ENCODE measurements around the gene DIP2C.
"Not testable (repeated sequence)": the region's sequence is repeated elsewhere in the genome, so short reads cannot be mapped to it uniquely, and the experiment has no call there.

DIP2C gene

GRCh38 chr10:474406-474805, 215.1 kb downstream of the DIP2C start:
- no peak for DNase-seq

- no peak for DNase-seq
Observed at GRCh38 chr10:472241-472910, 217.1 kb downstream of the DIP2C start.

GRCh38 chr10:470339-471003, 219.0 kb downstream of the DIP2C start:
- DNase-seq: peak; percentile 49

- DNase-seq: no peak
Observed at GRCh38 chr10:469947-470338, 219.5 kb downstream of the DIP2C start.

- DNase-seq: no peak
Observed at GRCh38 chr10:459743-460142, 229.7 kb downstream of the DIP2C start.

GRCh38 chr10:458421-458851, 231.0 kb downstream of the DIP2C start:
- DNase-seq: no peak

- no peak for DNase-seq
Observed at GRCh38 chr10:456486-456885, 233.0 kb downstream of the DIP2C start.

- no peak for DNase-seq
Observed at GRCh38 chr10:454860-455259, 234.6 kb downstream of the DIP2C start.

GRCh38 chr10:453647-454046, 235.8 kb downstream of the DIP2C start:
- no peak for DNase-seq

GRCh38 chr10:452512-453426, 236.7 kb downstream of the DIP2C start:
- DNase-seq: no peak

GRCh38 chr10:451856-452255, 237.6 kb downstream of the DIP2C start:
- DNase-seq: no peak

GRCh38 chr10:451021-451471, 238.4 kb downstream of the DIP2C start:
- peak; percentile 64 for DNase-seq

GRCh38 chr10:450463-450862, 239.0 kb downstream of the DIP2C start:
- DNase-seq: no peak

- DNase-seq: not testable (repeated sequence)
Observed at GRCh38 chr10:449331-449730, 240.1 kb downstream of the DIP2C start.

- DNase-seq: no peak
Observed at GRCh38 chr10:443459-443858, 246.0 kb downstream of the DIP2C start.

- no peak for DNase-seq
Observed at GRCh38 chr10:442209-442608, 247.3 kb downstream of the DIP2C start.

- no peak for DNase-seq
Observed at GRCh38 chr10:441659-442058, 247.8 kb downstream of the DIP2C start.

GRCh38 chr10:440127-440526, 249.3 kb downstream of the DIP2C start:
- no peak for DNase-seq

GRCh38 chr10:437698-438490, 251.6 kb downstream of the DIP2C start:
- DNase-seq: no peak

- no peak for DNase-seq
Observed at GRCh38 chr10:436911-437665, 252.4 kb downstream of the DIP2C start.

- DNase-seq: no peak
Observed at GRCh38 chr10:436013-436697, 253.3 kb downstream of the DIP2C start.

All from activated T-cell treated with anti-CD3 and anti-CD28 coated beads, Interleukin-2, amount 50 U/mL, for 1 hour (primary cell).